Keratinocyte (primary cell): ENCODE data around the gene CAMKMT.

Source experiments
- CTCF ChIP-seq, 3 experiments: IDR thresholded peaks in 1 of 3; conservative IDR thresholded peaks in 1 of 3; optimal IDR thresholded peaks in 1 of 3; 2 replicates in 2 of 3; 3 replicates in 1 of 3; pipeline versions ENCODE3 to v1.5.1; 2011; ENCODE audit warnings: low read length in 3 of 3, mild to moderate bottlenecking in 3 of 3, moderate library complexity in 2 of 3, control low read depth in 1 of 3, inconsistent platforms in 1 of 3; ENCODE audit not compliant: insufficient read depth in 2 of 3; ENCODE audit errors: extremely low read depth in 1 of 3
- EZH2 ChIP-seq: IDR thresholded peaks from one replicate; pipeline ENCODE4 v1.6.1; 2012; ENCODE audit warnings: inconsistent platforms, mild to moderate bottlenecking, low read length, moderate library complexity

GRCh38 chr2:44364604-44365003, 2.9 kb downstream of the CAMKMT start:
- TF ChIP-seq CTCF (optimal IDR thresholded peaks at IDR 0.05 in 1 of 3, IDR thresholded peaks at IDR 0.05 in 1 of 3, conservative IDR thresholded peaks at IDR 0.05 in 1 of 3; ENCODE audit: extremely low read depth in 1 of 3, insufficient read depth in 2 of 3, low read length in 3 of 3): no peak
- TF ChIP-seq EZH2: no peak
